ENCODE measurements around the gene CLDN3.

The CLDN3 gene

GRCh38 chr7:73762659-73762999 lies 7.4 kb downstream of the CLDN3 start:
- no peak overlapping the region for H2BK5ac ChIP-seq (ENCODE audit: low read depth, low read length, poor library complexity)
- H3K4me1 ChIP-seq (ENCODE audit: control insufficient read depth in 1 of 2, insufficient read depth in 2 of 2, low read length in 2 of 2): peaks cover 0 to 3% of the 10 kb centered on the region in 2 experiments
- H4K12ac ChIP-seq (ENCODE audit: low read depth, low read length): no peak overlapping the region
- H3K4me2 ChIP-seq (ENCODE audit: low read length): no peak overlapping the region
- no peak overlapping the region for H3K23ac ChIP-seq (ENCODE audit: low read length)
- no peaks in the 10 kb centered on the region for H3K27me3 ChIP-seq (ENCODE audit: insufficient read depth, low read length)
- H2AK5ac ChIP-seq (ENCODE audit: low read length): no peak overlapping the region
- no peak overlapping the region for H3K18ac ChIP-seq (ENCODE audit: low read length)
- H2BK12ac ChIP-seq (ENCODE audit: low read length): no peak overlapping the region
- H2AFZ ChIP-seq (ENCODE audit: insufficient read depth, low read length, poor library complexity): no peak overlapping the region
- no peak overlapping the region for H3K4ac ChIP-seq (ENCODE audit: low read depth, low read length)
- H3K79me2 ChIP-seq (ENCODE audit: control insufficient read depth, insufficient read depth, low read length, poor library complexity): no peaks in the 10 kb centered on the region
- no CpG with 5 or more reads among the region's 1 CpG for WGBS (ENCODE audit: extremely low coverage, insufficient coverage, insufficient read length)
- H3K79me1 ChIP-seq (ENCODE audit: low read length): no peaks in the 10 kb centered on the region
- peaks cover 4% of the 10 kb centered on the region for H3K9me3 ChIP-seq (ENCODE audit: insufficient read depth, low read depth, low read length)
- H3K36me3 ChIP-seq (ENCODE audit: control insufficient read depth in 1 of 2, insufficient read depth in 2 of 2, low read length in 2 of 2): no peaks in the 10 kb centered on the region
- H3K14ac ChIP-seq (ENCODE audit: low read length): no peak overlapping the region
- no peak overlapping the region for H2BK120ac ChIP-seq (ENCODE audit: insufficient read depth, low read length, poor library complexity)
- no peak overlapping the region for H3K9ac ChIP-seq (ENCODE audit: low read length)
- H3K27ac ChIP-seq (ENCODE audit: low read depth, low read length): no peak overlapping the region
- DNase-seq: no peak
- H4K91ac ChIP-seq (ENCODE audit: low read depth, low read length): no peak overlapping the region
- H3K4me3 ChIP-seq (ENCODE audit: low read depth, low read length): no peak overlapping the region
- H4K8ac ChIP-seq (ENCODE audit: low read depth, low read length): no peak overlapping the region

- no peak overlapping the region for H2BK120ac ChIP-seq (ENCODE audit: insufficient read depth, low read length, poor library complexity)
- no peak overlapping the region for H3K4me2 ChIP-seq (ENCODE audit: low read length)
- H3K36me3 ChIP-seq (ENCODE audit: control insufficient read depth in 1 of 2, insufficient read depth in 2 of 2, low read length in 2 of 2): no peaks in the 10 kb centered on the region
- no peak overlapping the region for H4K12ac ChIP-seq (ENCODE audit: low read depth, low read length)
- H3K4ac ChIP-seq (ENCODE audit: low read depth, low read length): no peak overlapping the region
- H3K9me3 ChIP-seq (ENCODE audit: insufficient read depth, low read depth, low read length): peaks cover 4% of the 10 kb centered on the region
- no peak overlapping the region for H2BK12ac ChIP-seq (ENCODE audit: low read length)
- no peak overlapping the region for H3K4me3 ChIP-seq (ENCODE audit: low read depth, low read length)
- H3K27me3 ChIP-seq (ENCODE audit: insufficient read depth, low read length): no peaks in the 10 kb centered on the region
- H3K79me2 ChIP-seq (ENCODE audit: control insufficient read depth, insufficient read depth, low read length, poor library complexity): no peaks in the 10 kb centered on the region
- H2AFZ ChIP-seq (ENCODE audit: insufficient read depth, low read length, poor library complexity): no peak overlapping the region
- H4K8ac ChIP-seq (ENCODE audit: low read depth, low read length): no peak overlapping the region
- WGBS (ENCODE audit: extremely low coverage, insufficient coverage, insufficient read length): no CpG with 5 or more reads among the region's 8 CpGs
- H3K18ac ChIP-seq (ENCODE audit: low read length): no peak overlapping the region
- H3K4me1 ChIP-seq (ENCODE audit: control insufficient read depth in 1 of 2, insufficient read depth in 2 of 2, low read length in 2 of 2): peaks cover 0 to 3% of the 10 kb centered on the region in 2 experiments
- H3K14ac ChIP-seq (ENCODE audit: low read length): no peak overlapping the region
- H4K91ac ChIP-seq (ENCODE audit: low read depth, low read length): no peak overlapping the region
- H3K9ac ChIP-seq (ENCODE audit: low read length): no peak overlapping the region
- no peaks in the 10 kb centered on the region for H3K79me1 ChIP-seq (ENCODE audit: low read length)
- H2BK5ac ChIP-seq (ENCODE audit: low read depth, low read length, poor library complexity): no peak overlapping the region
- H3K27ac ChIP-seq (ENCODE audit: low read depth, low read length): no peak overlapping the region
- H3K23ac ChIP-seq (ENCODE audit: low read length): no peak overlapping the region
- no peak overlapping the region for H2AK5ac ChIP-seq (ENCODE audit: low read length)
- DNase-seq: no peak
Measured at GRCh38 chr7:73761854-73762658, 8.0 kb downstream of the CLDN3 start.

- no peak overlapping the region for H3K9ac ChIP-seq (ENCODE audit: low read length)
- H3K79me1 ChIP-seq (ENCODE audit: low read length): no peaks in the 10 kb centered on the region
Measured at GRCh38 chr7:73758581-73759138, 11.4 kb downstream of the CLDN3 start.

GRCh38 chr7:73749931-73750776 lies 19.9 kb downstream of the CLDN3 start:
- H3K18ac ChIP-seq (ENCODE audit: low read length): no peak overlapping the region
- H2BK5ac ChIP-seq (ENCODE audit: low read depth, low read length, poor library complexity): no peak overlapping the region
- H3K9ac ChIP-seq (ENCODE audit: low read length): no peak overlapping the region
- no peak overlapping the region for H2BK120ac ChIP-seq (ENCODE audit: insufficient read depth, low read length, poor library complexity)
- no peak overlapping the region for H2BK12ac ChIP-seq (ENCODE audit: low read length)
- DNase-seq: peak in 1 of 2 donors; percentile 23
- H3K79me1 ChIP-seq (ENCODE audit: low read length): peaks cover 5% of the 10 kb centered on the region
- H2AFZ ChIP-seq (ENCODE audit: insufficient read depth, low read length, poor library complexity): no peak overlapping the region
- H3K23ac ChIP-seq (ENCODE audit: low read length): no peak overlapping the region
- no peaks in the 10 kb centered on the region for H3K36me3 ChIP-seq (ENCODE audit: control insufficient read depth in 1 of 2, insufficient read depth in 2 of 2, low read length in 2 of 2)
- no CpG with 5 or more reads among the region's 16 CpGs for WGBS (ENCODE audit: extremely low coverage, insufficient coverage, insufficient read length)
- no peak overlapping the region for H3K27ac ChIP-seq (ENCODE audit: low read depth, low read length)
- H4K91ac ChIP-seq (ENCODE audit: low read depth, low read length): no peak overlapping the region
- H4K8ac ChIP-seq (ENCODE audit: low read depth, low read length): no peak overlapping the region
- no peak overlapping the region for H3K4ac ChIP-seq (ENCODE audit: low read depth, low read length)
- no peak overlapping the region for H3K4me2 ChIP-seq (ENCODE audit: low read length)
- H4K12ac ChIP-seq (ENCODE audit: low read depth, low read length): no peak overlapping the region
- no peak overlapping the region for H3K4me3 ChIP-seq (ENCODE audit: low read depth, low read length)
- no peak overlapping the region for H2AK5ac ChIP-seq (ENCODE audit: low read length)
- peaks cover 3% of the 10 kb centered on the region for H3K9me3 ChIP-seq (ENCODE audit: insufficient read depth, low read depth, low read length)
- no peaks in the 10 kb centered on the region for H3K27me3 ChIP-seq (ENCODE audit: insufficient read depth, low read length)
- H3K14ac ChIP-seq (ENCODE audit: low read length): no peak overlapping the region
- H3K4me1 ChIP-seq (ENCODE audit: control insufficient read depth in 1 of 2, insufficient read depth in 2 of 2, low read length in 2 of 2): peaks cover 3 to 4% of the 10 kb centered on the region in 2 experiments
- no peaks in the 10 kb centered on the region for H3K79me2 ChIP-seq (ENCODE audit: control insufficient read depth, insufficient read depth, low read length, poor library complexity)

More at GRCh38 chr7:73758581-73759138, 11.4 kb downstream of the CLDN3 start:
- H3K18ac ChIP-seq (ENCODE audit: low read length): no peak overlapping the region
- WGBS (ENCODE audit: extremely low coverage, insufficient coverage, insufficient read length): no CpG with 5 or more reads among the region's 7 CpGs
- H3K4me3 ChIP-seq (ENCODE audit: low read depth, low read length): no peak overlapping the region
- no peak overlapping the region for H2BK5ac ChIP-seq (ENCODE audit: low read depth, low read length, poor library complexity)
- no peak overlapping the region for H2BK120ac ChIP-seq (ENCODE audit: insufficient read depth, low read length, poor library complexity)
- H4K12ac ChIP-seq (ENCODE audit: low read depth, low read length): no peak overlapping the region
- no peak overlapping the region for H3K4ac ChIP-seq (ENCODE audit: low read depth, low read length)
- H3K4me1 ChIP-seq (ENCODE audit: control insufficient read depth in 1 of 2, insufficient read depth in 2 of 2, low read length in 2 of 2): no peaks in the 10 kb centered on the region
- no peak overlapping the region for H4K91ac ChIP-seq (ENCODE audit: low read depth, low read length)
- no peaks in the 10 kb centered on the region for H3K36me3 ChIP-seq (ENCODE audit: control insufficient read depth in 1 of 2, insufficient read depth in 2 of 2, low read length in 2 of 2)
- DNase-seq: no peak
- H4K8ac ChIP-seq (ENCODE audit: low read depth, low read length): no peak overlapping the region
- H3K27ac ChIP-seq (ENCODE audit: low read depth, low read length): no peak overlapping the region
- H3K9me3 ChIP-seq (ENCODE audit: insufficient read depth, low read depth, low read length): no peaks in the 10 kb centered on the region
- no peak overlapping the region for H3K23ac ChIP-seq (ENCODE audit: low read length)
- H2AFZ ChIP-seq (ENCODE audit: insufficient read depth, low read length, poor library complexity): no peak overlapping the region
- H3K27me3 ChIP-seq (ENCODE audit: insufficient read depth, low read length): no peaks in the 10 kb centered on the region
- H3K79me2 ChIP-seq (ENCODE audit: control insufficient read depth, insufficient read depth, low read length, poor library complexity): no peaks in the 10 kb centered on the region
- no peak overlapping the region for H3K14ac ChIP-seq (ENCODE audit: low read length)
- H3K4me2 ChIP-seq (ENCODE audit: low read length): no peak overlapping the region
- no peak overlapping the region for H2BK12ac ChIP-seq (ENCODE audit: low read length)
- H2AK5ac ChIP-seq (ENCODE audit: low read length): no peak overlapping the region

Data from trophoblast cell (in vitro differentiated cells and primary cell).